Stimulated activated naive CD4-positive, alpha-beta T cell (primary cell): ENCODE measurements around the gene PRKCE.
A peak's percentile ranks its signal among the peaks of the same experiment; 100 is the strongest.
"Not testable (repeated sequence)": the region's sequence is repeated elsewhere in the genome, so short reads cannot be mapped to it uniquely, and the experiment has no call there.

ENCODE experiments used
- DNase-seq, 6 experiments: peaks; one replicate each; lab custom pipeline; 2025; lab: John Stamatoyannopoulos, UW

The PRKCE gene

DNA sequence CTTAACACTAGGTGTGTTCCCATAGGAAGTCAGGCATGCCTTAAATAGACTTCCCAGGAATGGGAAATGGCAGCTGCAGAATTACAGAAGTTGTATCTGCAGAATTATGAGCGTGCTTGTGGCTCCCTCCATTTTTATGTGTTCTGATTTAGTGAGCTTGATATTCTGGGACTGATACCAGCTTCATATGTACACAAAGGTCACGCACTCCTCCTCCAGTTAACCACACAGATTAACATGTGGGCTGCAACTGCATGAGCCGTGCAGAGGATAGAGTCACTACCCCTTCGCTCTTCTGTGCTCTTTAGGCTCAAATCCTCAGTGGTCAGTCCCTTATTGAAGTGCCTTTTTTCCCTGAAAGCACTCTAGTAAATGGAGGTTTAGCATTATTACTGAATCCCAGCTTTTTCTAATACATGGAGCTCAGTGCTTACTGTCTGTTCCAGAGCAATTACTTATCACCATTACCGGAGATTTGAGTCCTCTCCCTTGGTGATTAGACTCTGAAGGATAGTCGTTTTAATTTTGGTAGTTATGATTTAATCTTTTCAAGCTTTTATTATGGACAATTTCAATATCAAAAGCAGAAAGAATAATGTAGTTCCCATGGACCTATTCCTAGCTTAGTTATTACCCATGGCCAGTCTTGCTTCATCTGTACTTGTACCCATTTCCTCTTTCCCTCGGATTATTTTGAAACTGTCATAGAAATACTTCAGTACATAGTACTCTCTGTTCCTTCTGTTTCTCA is 238.3 kb downstream of the PRKCE start:
- DNase-seq, result no peak

DNA sequence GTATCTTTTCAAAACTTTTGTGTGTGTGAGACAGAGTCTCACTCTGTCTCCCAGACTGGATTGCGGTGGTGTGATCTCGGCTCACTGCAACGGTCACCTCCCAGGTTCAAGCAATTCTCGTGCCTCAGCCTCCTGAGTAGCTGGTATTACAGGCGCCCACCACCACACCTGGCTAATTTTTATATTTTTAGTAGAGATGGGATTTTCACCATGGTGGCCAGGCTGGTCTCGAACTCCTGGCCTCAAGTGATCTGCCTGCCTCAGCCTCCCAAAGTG is 238.8 kb downstream of the PRKCE start:
- not testable (repeated sequence) for DNase-seq

DNA sequence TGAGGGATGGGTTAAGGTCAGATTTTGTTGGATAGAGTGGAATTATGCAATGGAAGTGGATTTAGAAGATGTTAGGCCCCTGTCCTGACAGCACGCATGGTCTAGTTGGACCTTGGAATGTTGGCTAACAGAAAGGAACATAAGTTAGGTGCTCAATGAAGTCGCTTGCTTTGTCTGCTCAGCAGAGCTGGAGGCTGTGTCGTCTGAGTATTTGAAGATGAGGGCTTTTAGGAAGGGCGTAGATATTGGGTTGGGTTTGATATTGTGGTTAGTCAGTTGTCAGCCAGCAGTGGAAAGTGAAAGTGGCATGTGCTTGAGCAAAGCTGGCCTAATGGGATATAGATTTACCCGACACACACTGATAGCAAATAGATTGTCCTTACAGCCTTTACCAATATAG is 239.3 kb downstream of the PRKCE start:
- peak in 3 of 6 experiments; percentile 69 to 70 (median 69) for DNase-seq

DNA sequence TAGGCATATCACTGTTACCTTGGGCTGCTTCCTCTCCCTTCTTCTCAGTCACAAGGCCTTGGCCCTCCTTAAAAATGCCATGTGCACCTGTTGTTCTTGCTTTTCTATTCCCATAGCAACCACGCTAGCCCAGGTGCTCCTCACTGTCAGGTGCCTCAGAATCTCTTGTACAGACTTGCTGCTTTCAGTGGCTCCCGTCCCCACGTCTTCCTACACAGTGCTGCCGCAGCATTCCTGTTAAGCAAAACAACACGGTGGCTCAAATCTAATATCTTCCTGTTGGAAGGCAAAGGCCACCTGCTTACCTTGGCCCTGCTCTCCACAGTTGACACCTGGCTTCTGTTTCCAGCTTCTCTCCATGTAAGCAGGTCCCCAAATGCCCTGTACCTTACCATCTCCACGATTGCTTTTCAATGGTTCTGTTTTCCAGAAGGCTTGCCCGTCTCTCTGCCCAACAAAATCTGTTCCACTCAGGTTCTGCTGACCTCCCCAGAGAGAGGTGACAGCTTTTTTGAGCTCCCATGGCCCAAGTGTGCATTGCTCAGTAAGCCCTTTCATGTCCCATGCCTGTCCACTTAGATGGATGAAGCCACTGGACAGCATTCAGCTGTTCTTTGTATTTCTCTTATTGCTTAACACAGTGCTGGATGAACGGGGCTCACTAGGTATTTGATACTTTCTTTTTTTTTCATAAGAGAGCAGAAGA is 240.4 kb downstream of the PRKCE start:
- DNase-seq, result peak in 3 of 6 experiments; percentile 9 to 38 (median 20)

DNA sequence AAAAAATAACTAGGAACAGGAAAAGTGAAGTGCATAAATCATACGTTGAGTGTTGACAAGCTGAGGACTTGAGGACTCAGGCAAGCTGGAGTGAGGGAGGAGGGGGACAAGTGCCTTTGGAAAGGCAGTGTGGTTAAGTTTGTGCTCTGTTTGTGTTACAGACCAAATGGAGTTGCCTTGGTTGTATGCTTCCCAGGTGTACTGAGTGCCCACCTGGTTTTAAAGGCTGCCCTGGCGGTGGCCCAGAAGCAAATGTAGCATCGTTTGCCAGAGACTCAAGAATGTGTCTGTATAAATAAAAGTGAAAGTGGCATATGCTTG is 240.9 kb downstream of the PRKCE start:
- DNase-seq, result no peak

DNA sequence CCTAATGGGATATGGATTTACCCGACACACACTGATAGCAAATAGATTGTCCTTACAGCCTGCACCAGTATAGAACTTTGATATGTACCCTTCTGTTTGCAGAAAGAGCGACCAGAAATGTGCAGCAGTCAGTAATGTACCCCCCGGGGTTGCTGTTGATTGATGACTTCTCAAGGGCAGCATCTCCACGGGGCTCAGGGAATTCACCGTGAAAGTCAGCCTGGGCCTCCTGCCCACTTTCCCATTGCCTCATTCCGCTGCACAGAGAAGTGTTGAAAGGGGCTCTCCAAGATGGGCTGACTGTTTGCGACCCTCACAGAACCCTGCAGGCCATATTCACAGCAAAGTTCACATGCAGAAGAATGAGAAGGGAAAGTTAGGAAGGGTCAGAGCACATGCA is 241.3 kb downstream of the PRKCE start:
- DNase-seq, result no peak

DNA sequence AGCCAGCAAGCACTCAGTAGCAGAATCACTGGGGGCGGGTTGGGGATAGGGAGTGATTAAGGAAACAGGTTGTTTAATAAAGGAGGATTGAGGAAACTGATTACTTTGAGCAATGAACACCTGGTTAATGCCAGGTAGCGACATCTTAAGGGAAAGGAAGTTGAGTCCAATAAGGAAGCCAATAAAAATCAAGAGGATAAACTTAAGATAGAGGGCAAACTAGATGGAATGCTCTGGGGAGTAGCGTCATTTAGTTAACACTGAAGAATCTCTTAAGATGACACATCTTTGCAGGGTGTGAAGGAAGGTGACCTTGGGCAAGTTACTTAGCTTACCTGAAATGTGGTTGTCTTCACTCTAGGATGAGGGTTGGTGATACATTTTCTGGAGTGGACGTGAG is 242.7 kb downstream of the PRKCE start:
- no peak for DNase-seq

DNA sequence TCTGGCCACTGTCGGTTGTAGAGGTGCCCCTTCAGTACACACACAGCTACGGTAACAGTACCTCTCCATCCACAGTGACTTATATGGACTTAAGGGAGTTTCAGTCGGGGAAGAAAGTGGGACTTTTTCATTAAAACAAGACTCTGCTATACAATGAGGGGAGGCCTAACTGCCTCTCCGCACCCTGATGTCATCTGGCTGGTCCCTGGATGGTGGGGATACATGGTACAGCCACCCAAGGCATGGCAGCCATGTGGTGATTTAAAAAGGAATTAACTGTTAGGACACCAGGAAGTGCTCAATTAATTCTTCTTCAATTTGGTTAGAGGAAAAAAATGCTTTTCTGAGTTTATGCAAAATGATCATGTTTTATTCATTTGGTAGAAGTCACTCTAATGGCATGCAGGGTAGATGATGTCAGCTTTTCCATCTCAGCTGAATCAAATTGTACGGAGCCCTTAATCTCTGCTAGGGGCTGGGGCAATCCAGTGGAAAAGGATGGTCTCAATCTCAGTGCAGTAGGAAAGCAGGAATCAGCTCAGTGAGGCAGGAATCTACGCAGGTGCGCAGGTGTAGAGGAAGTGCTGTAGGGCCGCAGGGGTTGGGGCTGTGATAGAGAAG is 243.9 kb downstream of the PRKCE start:
- no peak for DNase-seq

DNA sequence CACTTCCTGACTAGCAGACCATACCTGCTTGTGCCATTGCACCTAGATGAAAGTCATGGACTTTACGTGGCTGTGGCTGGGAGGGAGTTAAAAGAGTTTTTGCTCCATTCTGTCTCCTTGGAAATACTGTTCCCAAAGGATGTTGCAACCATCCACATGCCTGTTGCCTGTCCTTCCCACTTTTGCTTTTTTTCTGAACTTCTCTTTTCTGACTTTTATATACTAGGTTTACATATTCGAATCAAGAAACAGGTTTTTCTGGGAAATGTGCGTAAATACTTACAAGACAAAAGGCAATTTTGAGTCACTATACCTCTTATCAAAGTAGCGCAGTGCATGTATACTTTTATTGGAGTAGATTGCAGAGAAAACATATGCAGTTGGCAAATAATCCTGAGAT is 244.8 kb downstream of the PRKCE start:
- DNase-seq, result no peak

DNA sequence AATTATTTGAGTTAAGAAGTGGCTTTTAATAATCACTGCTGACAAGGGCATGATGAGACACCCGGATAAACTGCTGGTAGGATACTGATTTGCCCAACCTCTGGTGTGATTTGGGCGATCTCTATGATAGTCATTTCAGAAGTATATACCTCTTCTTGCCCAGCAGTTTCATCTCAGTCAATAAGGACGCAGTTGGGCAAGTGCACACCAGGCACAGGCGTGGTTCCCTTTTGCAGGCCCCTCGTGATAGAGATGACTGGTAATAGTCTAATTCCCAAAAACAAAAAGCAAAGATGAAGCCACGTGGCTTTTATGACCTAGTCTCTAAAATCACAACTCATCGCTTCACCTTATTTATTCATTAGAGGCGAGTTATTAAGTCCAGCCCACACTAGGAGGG is 246.4 kb downstream of the PRKCE start:
- no peak for DNase-seq

DNA sequence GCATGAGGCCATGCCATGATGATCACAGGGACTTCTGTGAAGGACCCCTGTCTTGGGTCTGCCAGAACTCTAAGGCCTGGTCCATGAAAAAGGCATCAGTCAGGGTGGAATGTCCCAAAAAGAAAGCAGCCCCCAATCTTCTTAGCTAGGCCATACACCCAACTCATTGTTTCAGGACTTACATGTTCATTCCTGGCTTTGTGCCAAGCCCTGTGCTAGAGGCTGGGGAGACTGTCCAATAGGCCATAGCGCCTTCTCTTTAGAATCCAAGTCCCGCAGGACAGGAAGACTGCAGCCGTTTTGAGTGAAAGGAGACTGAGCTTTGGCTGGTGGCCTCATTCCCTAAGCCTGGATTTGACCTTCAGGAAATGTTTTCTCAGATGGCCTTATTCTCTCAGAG is 247.3 kb downstream of the PRKCE start:
- no peak for DNase-seq

DNA sequence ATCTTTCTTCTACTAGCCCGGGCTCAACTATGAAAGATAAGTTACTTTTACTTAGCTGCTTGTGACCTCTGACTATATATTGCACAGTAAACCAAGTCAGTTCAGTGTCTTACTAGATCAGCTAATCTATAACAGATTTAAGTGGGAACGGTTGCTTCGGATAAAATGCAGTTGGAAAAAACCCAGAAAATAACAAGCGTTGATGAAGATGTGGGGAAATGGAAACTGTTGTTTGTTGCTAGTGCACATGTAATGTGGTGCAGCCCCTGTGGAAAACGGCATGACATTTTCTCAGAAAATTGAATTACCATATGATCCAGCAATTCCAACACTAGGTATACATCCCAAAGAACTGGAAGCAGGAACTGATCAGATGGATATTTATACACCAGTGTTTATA is 248.5 kb downstream of the PRKCE start:
- no peak for DNase-seq

DNA sequence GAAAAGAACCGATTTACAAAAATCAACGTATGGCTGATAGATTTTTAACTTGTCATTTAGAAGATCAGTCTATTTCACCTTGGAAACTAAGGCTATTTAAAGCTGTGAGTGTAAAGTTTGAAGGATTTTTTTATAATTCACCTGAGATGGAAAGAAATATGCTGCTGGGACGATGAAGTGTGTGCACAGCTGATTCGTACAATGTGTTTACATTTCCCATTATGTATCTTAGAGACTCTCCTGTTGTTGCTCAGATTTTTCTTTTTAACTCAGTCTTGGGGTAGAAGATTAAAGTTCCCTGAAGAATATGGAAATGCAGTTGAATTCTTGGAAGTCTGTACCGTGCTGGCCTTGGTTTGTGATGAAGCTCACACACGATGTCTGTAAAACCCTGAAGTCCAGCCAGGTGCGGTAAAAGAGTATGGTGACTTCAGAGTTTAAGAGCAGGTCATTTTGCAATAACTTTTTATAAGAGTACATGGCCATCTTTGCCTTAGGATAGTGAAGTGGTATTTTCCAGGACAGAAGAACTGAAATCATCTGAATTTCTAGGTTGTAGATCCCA is 250.1 kb downstream of the PRKCE start:
- no peak for DNase-seq

DNA sequence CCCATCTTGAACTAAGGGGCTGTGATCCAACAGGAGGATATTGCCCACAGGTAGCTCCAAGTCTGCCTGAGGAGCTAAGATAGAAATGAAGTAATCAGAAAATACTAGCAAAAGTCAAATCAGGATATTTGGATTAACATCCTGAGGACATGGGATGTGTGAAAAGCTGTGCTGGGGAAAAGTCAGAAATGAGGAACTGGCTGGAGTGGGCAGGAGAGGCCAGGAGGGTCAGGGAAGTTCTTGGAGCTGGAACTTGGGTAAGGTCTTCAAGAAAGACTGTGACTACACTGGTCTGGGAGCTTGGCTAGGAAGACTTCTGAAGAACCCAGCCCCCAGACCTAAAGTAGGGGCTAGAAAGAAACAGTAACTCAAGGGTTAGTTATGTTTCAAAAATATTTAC is 250.9 kb downstream of the PRKCE start:
- DNase-seq, result no peak

DNA sequence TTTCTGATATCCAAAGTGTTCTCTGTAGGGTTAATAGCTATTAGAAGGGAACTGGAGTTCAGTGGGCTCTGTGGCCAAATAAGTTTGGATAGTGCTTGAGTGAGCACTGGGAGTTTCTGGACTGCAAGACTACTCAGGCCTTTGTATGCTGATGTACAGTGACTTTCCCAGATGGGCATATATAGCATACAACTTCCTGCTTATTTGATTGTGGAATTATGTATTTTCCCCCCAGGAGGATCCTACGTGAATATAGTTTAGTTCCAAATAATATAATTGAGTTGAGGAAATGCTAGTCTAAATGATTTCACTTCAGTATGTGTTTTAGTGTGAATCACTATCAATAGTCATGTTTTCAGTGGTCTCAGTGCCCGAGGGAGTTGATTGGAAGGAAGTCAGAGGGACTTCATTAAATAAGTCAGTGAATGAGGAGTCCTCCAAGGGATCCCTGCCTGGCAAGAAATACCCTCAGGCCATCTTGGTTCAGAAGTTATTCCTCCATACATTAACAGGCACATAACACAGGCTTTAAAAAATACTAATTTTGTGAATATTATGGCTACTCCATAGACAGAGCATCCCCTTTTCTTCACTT is 251.4 kb downstream of the PRKCE start:
- DNase-seq, result no peak

DNA sequence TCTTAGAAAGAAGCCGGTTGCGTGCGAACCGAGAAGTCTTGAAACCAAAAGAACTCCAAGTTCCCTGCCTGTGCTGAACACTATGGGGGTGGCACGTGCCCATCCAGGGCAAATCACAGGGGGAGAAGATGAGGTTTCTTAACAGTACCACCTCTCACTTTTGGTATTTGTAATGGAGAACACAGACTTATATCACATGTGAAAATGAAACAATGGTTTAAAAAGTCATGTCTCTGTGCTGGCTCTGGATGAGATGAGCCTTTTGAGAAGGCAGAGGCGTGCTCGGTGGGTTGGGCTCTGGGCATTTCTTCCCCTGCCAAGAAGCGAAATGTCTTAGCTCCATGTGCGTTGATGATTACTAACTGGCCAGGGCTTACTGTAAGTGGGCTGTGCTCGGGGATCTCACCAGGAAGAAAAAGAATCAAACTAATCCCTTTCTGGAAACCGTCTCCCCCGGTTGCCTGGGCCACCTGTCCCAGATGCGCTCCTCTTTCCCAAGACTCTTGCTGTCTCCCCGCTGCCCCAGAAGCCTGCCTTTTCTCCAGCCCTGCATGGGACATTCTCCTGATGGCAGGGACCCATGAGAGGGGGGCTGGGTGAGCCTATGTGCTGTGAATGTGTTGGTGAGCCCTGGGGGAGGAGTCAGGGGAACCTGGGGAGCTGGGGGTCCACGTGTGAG is 252.9 kb downstream of the PRKCE start:
- DNase-seq, result no peak

DNA sequence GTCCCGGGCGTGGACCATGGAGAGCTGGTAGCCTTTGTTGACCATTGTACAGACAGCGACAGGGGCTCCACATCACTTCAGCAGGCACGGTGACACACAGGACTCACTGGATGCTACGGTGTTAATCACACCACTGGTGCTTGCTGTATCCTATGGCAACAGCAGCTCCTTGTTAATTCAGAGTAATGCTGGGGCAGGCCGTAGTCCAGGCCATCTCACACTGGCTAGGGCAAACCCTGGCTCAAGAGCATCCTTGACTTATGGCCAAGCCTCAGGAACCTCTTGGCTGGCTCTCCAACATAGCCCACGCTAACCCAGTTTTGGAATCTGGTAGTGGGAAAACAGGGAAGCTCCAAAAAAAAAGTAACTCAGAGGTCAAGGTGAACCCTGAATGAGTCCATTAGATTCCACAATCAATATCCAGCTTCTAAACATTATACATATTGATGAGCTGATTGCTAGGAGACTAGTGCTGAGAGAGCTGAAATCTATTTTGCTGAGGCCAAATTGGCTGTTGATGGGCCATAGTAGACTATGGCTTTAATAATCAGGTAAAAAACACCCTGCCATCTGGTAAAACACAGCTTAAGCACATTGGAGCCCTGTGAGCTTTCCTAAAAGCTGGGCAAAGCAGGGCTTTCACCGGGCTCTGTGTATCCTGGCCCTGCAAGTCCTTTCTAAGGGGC is 253.6 kb downstream of the PRKCE start:
- DNase-seq, result no peak

DNA sequence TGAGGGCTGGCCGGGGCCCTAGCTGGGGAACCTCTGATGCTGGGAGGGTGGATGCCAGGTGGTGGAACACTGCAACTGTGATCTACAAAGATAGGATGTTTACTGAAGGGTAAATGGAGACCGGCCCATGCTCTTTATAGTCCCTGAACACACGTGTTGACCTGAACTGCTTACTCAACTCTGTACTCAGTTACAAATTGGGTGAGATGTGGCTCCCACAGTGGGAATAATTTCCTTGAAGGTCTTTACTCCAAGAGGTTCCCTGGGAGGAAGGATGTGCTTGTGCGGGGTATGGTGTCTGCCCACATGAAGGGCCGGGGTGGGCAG is 254.1 kb downstream of the PRKCE start:
- DNase-seq, result no peak

DNA sequence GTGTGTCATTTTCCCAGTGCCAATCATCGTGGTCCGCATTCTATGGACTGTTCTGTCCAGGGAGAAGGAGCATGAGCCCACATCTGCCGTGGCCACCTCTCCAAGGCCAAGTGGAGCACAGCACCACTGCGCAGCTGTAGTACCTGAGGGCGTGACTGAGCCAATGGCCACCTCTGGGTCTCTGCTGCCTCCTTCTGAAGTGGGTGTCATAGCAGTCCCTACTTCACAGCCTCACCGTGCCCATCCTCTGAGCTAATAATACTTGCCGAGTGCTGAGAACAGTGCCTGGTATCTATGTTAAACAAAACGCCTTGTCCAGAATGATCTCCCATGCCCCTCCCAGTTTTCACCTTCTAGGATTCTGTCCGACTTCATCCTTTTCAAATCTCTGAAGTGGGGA is 256.1 kb downstream of the PRKCE start:
- no peak for DNase-seq

DNA sequence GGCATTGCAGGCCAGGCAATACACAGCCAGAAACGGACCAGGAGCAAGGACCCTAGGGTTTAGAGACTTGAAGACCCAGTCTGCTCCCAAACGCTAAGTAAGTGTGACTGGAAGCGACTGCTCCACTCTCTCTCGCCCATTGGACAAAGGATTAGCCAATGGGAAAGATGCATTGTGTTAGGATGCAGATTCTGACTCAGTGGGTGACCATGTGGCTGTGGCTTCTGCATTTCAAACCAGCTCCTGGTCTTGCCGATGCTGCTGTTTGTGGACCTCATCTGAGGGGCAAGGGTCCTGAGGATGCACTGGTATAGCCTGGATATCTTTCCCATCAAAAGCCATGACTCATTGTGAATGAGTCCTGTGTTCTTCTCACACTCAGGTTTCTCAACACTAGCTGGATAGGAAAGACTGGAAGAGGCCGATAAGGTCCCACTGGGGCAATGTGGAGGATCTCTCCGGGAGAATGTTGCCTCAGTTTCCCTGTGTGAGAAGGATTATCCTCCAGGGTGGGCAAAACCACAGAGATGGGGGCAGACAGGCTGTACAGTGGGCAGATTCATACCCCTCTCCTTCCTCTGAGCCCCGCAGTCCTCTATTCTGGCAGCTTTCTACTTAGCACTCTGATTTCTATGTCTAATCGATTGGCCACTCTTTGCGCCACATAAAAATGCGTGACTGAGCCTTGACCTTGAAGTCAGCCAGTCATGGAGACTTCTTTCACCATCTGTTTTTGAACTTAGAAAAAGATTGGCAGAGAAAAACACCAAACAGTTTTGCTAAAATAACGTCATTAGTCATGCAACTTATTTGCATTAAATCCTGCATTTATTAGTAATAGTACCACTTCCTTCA is 257.1 kb downstream of the PRKCE start:
- no peak for DNase-seq

DNA sequence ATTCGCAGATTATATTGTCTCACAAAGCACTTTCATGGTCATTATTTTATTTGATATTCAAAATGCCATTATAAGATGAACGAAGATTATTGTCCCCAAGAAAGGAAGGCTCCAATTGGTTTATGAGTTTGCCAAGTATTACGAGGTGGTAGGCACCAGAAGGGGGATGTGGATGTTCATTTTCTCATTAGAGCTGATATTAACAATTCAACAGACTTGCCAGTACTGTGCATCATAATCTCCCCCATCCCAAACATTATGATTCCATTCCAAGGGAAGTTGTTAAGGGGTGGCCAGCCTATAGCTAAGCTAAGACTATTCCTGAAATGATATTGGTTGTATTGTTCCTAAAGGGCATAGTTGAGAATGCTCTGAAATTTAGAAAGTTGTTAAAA is 257.7 kb downstream of the PRKCE start:
- no peak for DNase-seq
